Activated CD8-positive, alpha-beta memory T cell treated with anti-CD3 and anti-CD28 coated beads for 36 hours (primary cell): ENCODE data around the gene JAML. TPM values are rescaled to one million over a fixed set of nuclear protein-coding genes. Genes with fewer than 3 reads are reported as not detected.

ENCODE experiments used
- CTCF ChIA-PET: fragments of 350-600 bp; sonication (Branson Sonifier 250); formaldehyde crosslinking; loops from one replicate; lab custom pipeline; 2021; ENCODE audit warnings: antibody characterized with exemption; lab: Charles Lee
- POLR2A ChIA-PET: fragments of 350-600 bp; sonication (Branson Sonifier 250); formaldehyde crosslinking; loops from one replicate; lab custom pipeline; 2021; ENCODE audit warnings: antibody characterized with exemption; lab: Charles Lee
- total RNA-seq, 2 experiments: library from RNA; stranded (reverse); gene quantifications; one replicate each; pipeline ENCODE4 v1.2.3, GENCODE V29; 2021

JAML gene
- total RNA-seq, 2 experiments from 2014 or later: 300 to 305 TPM

- ChIA-PET CTCF (interaction anchor here (0.7 to 3.6 kb wide), 5 partner anchors 9 to 80 kb away, joined by 3 to 24 read pairs (median 3); no protein-coding TSS in a partner anchor), POLR2A (interaction anchor here (0.8 to 4.2 kb wide), 6 partner anchors 10 to 79 kb away, joined by 5 to 70 read pairs (median 7); no protein-coding TSS in a partner anchor)
These were observed 2.0 kb upstream of the JAML start for GRCh38 chr11:118226781-118227180.

GRCh38 chr11:118226296-118226695 is 1.5 kb upstream of the JAML start:
- POLR2A ChIA-PET: interaction anchor here (0.6 to 4.2 kb wide), 6 partner anchors 10 to 28 kb away, joined by 3 to 70 read pairs (median 7); no protein-coding TSS in a partner anchor
- CTCF ChIA-PET: interaction anchor here (0.8 to 3.6 kb wide), 5 partner anchors 8 to 28 kb away, joined by 3 to 24 read pairs (median 5); no protein-coding TSS in a partner anchor

- CTCF ChIA-PET: interaction anchor here (0.6 to 3.6 kb wide), 8 partner anchors 8 to 118 kb away, joined by 3 to 24 read pairs (median 4); partner anchors contain the start of genes CD3D, CD3E and MPZL3
These were observed 819 bp downstream of the JAML start for GRCh38 chr11:118223992-118224391.

DNA sequence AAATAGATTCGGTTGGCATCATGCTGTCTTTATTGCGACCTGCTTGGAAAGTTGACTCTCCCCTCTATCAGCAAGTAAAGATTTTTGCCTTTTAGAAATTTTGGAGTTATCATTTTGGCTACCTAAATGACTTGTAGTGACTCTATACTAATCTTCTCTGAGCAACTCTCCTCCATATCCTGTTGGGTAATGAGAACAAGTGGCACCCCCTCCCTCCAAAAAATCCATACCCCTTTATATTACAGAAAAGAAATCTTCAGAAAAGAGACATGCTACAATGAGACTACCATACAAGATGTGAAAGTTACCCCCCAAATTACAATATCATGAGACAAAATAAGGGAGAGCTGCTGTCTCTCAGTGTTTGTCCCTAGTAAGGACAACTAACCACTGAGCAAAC is 1.2 kb downstream of the JAML start:
- ChIA-PET POLR2A (interaction anchor here (1.2 to 4.2 kb wide), 3 partner anchors 15 to 21 kb away, joined by 6 to 70 read pairs (median 20); no protein-coding TSS in a partner anchor), CTCF (interaction anchor here (1.3 to 3.6 kb wide), 3 partner anchors 21 to 119 kb away, joined by 3 to 24 read pairs (median 5); partner anchors contain the start of gene CD3D)

More at GRCh38 chr11:118223992-118224391, 819 bp downstream of the JAML start:
- POLR2A ChIA-PET: interaction anchor here (0.9 to 4.2 kb wide), 9 partner anchors 8 to 82 kb away, joined by 3 to 70 read pairs (median 11); partner anchors contain the start of gene MPZL3

DNA sequence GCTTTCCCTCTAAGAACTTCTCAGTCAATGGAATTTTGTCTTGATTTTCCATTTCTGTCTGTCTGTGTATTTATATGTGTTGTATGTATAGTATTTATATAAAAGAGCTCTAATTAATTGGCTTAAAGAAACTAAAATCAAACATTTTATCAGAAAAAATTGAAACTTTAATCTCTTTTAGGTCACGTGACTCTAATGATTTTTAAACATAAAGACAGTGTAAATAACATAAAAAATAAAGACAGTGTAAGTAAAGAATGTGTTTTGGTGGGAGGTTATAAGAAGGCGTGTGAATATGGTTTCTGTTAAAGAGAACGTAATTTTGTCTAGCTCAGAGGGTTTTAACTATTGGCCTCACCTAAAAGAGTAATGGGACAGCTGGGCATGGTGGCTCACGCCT is 2.4 kb downstream of the JAML start:
- POLR2A ChIA-PET: interaction anchor here (1.1 to 3.9 kb wide), 2 partner anchors 20 to 83 kb away, joined by 3 to 12 read pairs; no protein-coding TSS in a partner anchor
- CTCF ChIA-PET: interaction anchor here (1.4 kb wide), 1 partner anchor 17 kb away, joined by 4 read pairs; no protein-coding TSS in a partner anchor

GRCh38 chr11:118221419-118221818 is 3.4 kb downstream of the JAML start:
- ChIA-PET CTCF (interaction anchor here (1.3 kb wide), 1 partner anchor 21 kb away, joined by 4 read pairs; no protein-coding TSS in a partner anchor), POLR2A (interaction anchor here (1.1 to 3.9 kb wide), 5 partner anchors 9 to 84 kb away, joined by 3 to 12 read pairs (median 3); no protein-coding TSS in a partner anchor)

- CTCF ChIA-PET: interaction anchor here (1.0 to 4.0 kb wide), 4 partner anchors 10 to 21 kb away, joined by 3 to 16 read pairs (median 8); no protein-coding TSS in a partner anchor
These were observed 5.1 kb downstream of the JAML start for GRCh38 chr11:118219732-118220131.

GRCh38 chr11:118219244-118219643 is 5.6 kb downstream of the JAML start:
- ChIA-PET CTCF (interaction anchor here (1.0 to 4.0 kb wide), 6 partner anchors 10 to 25 kb away, joined by 3 to 16 read pairs (median 4); no protein-coding TSS in a partner anchor), POLR2A (interaction anchor here (0.9 to 3.9 kb wide), 6 partner anchors 10 to 126 kb away, joined by 3 to 12 read pairs (median 3); no protein-coding TSS in a partner anchor)

More at GRCh38 chr11:118219732-118220131, 5.1 kb downstream of the JAML start:
- POLR2A ChIA-PET: interaction anchor here (0.9 to 3.9 kb wide), 2 partner anchors 18 to 32 kb away, joined by 3 to 12 read pairs; no protein-coding TSS in a partner anchor

DNA sequence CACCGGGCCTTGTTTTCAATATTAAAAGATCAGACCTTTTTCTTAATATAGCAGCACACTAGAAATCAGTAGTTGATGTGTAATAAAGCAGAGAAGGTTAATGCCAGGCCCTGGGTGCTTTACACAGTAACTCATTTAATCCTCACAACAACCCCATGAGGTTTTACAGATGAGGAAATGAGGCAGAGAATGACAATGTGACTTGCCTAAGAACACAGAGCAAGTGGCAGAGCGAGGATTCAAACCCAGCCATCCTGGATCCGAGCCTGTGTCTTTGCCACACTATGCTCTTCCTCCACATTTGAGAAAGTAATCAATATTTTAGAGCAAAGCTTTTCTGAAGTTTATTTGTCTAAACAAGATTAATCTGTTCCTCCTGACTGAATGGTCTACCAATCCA is 7.2 kb downstream of the JAML start:
- CTCF ChIA-PET: interaction anchor here (1.4 to 4.0 kb wide), 3 partner anchors 9 to 19 kb away, joined by 5 to 16 read pairs (median 11); no protein-coding TSS in a partner anchor
- POLR2A ChIA-PET: interaction anchor here (0.5 to 2.4 kb wide), 6 partner anchors 15 to 87 kb away, joined by 3 to 30 read pairs (median 8); partner anchors contain the start of gene CD3E

- ChIA-PET CTCF (interaction anchor here (0.7 to 6.5 kb wide), 6 partner anchors 8 to 35 kb away, joined by 3 to 32 read pairs (median 7); partner anchors contain the start of genes JAML and MPZL3), POLR2A (interaction anchor here (0.5 to 3.7 kb wide), 11 partner anchors 9 to 827 kb away, joined by 3 to 34 read pairs (median 9); partner anchors contain the start of genes CD3D and JAML)
These were observed 8.0 kb downstream of the JAML start for GRCh38 chr11:118216621-118217481.

- ChIA-PET POLR2A (interaction anchor here (0.9 to 3.7 kb wide), 7 partner anchors 9 to 127 kb away, joined by 5 to 34 read pairs (median 15); partner anchors contain the start of genes CD3D and JAML), CTCF (interaction anchor here (0.8 to 6.5 kb wide), 6 partner anchors 9 to 26 kb away, joined by 3 to 32 read pairs (median 7); partner anchors contain the start of gene JAML)
These were observed 9.0 kb downstream of the JAML start for GRCh38 chr11:118215765-118216164.

DNA sequence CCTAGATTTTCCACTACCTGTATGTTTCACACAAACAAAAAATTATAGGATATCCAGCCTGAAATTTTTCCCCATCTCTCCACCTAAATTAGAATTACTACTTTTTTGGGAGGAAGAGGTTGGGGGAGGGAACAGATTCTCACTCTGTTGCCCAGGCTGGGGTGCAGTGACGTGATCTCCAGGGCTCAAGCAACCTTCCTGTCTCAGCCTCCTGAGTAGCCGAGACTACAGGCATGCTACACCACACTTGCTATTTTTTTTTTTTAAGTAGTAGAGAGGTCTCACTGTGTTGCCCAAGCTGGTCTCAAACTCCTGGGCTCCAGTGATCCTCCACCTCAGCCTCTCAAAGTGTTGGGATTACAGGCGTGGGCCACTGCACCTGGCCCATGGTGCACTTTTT is 9.5 kb downstream of the JAML start:
- POLR2A ChIA-PET: interaction anchor here (1.7 to 3.7 kb wide), 4 partner anchors 9 to 25 kb away, joined by 6 to 34 read pairs (median 22); partner anchors contain the start of gene JAML

DNA sequence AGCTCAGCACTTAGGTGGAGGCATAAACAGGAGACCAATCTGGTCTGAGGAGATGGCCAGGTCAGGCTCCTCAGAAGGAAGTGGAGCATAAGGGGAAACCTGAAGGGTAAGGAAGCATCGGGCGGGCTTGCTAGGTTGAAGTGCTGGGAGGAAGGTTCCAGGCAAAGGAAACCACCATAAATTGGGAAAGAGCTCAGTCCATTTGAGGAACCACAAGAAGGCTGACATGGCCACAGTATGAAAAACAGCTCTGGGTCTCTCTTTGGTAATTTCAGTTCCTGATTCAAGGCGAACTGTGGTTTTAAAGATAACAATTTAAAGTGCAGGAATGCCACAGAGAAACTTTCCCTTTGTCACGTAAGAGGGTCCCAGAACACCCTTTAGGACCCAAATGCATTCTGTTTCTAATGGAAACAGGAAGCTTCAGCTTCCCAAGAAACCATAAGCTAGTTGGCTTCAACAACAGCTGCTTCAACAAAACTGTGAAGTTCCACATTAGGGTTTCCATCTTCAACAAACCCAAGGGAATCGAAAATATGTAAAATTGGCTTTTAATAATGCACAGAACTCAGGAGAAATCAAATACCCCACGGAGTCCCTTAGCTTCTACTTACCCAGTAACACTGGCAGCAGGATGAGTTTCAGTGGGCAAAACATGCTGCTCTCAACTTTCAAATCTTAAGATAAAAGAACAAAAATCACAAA is 10.4 kb downstream of the JAML start:
- ChIA-PET CTCF (interaction anchor here (1.6 to 6.5 kb wide), 4 partner anchors 10 to 37 kb away, joined by 3 to 32 read pairs (median 7); partner anchors contain the start of gene MPZL3), POLR2A (interaction anchor here (0.7 to 3.7 kb wide), 8 partner anchors 10 to 147 kb away, joined by 3 to 34 read pairs (median 5); partner anchors contain the start of genes CD3D and JAML)

More for the DNA sequence above, 9.5 kb downstream of the JAML start:
- CTCF ChIA-PET: interaction anchor here (1.6 to 6.5 kb wide), 4 partner anchors 10 to 36 kb away, joined by 3 to 32 read pairs (median 8); partner anchors contain the start of genes JAML and MPZL3

- ChIA-PET POLR2A (interaction anchor here (0.7 to 3.7 kb wide), 6 partner anchors 11 to 128 kb away, joined by 3 to 34 read pairs (median 6); partner anchors contain the start of genes CD3D and JAML), CTCF (interaction anchor here (1.7 to 6.5 kb wide), 3 partner anchors 11 to 38 kb away, joined by 7 to 32 read pairs (median 7); partner anchors contain the start of gene MPZL3)
These were observed 11.0 kb downstream of the JAML start for GRCh38 chr11:118213781-118214180.

DNA sequence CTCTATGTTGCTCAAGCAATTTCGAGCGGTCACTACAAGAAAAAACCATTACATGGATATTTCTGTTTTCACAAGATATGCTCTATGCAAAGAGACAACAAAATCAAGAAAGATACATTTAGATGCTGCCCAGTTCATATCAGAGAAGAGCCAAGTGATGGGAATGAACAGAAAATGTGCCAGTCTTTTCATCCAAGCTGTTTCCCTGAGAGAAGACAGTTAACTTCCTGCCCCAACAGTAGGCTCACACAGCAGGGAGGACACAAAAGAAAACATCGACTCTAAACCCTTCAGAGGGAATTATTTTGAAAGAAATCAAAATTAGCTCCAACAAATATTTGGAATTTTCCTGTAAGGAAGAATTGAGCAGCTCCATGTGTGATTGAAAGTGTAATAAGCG is 11.6 kb downstream of the JAML start:
- ChIA-PET POLR2A (interaction anchor here (0.7 to 2.3 kb wide), 2 partner anchors 11 to 14 kb away, joined by 3 to 15 read pairs; partner anchors contain the start of gene JAML), CTCF (interaction anchor here (1.9 to 6.5 kb wide), 2 partner anchors 11 to 14 kb away, joined by 7 to 32 read pairs; no protein-coding TSS in a partner anchor)

DNA sequence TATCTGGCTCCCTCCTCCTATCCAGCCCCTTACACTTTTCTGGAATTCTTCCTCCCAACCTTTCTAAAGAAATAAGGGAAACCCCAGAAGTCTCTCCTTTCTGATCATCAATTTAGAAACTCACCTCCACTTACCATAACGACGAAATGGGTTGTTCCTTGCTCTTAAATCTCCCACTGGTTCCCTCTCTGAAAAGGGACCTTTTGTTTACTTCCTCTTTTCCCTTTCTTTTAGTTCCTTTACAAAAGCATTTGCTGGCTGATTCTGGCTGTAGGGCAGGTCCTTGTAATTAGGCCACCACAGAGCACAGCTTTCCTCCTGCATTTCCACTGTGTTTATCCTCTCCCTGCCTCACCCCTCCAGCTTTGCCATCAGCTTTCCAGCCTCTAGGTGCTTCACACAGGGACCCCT is 12.0 kb downstream of the JAML start:
- POLR2A ChIA-PET: no interaction called here
- CTCF ChIA-PET: interaction anchor here (6.5 kb wide), 1 partner anchor 14 kb away, joined by 32 read pairs; no protein-coding TSS in a partner anchor
